Naive B cell (primary cell): ENCODE results near the gene NXPH3. TPM values are rescaled to one million over a fixed set of nuclear protein-coding genes. Genes with fewer than 3 reads are reported as not detected.

Experiments used
- ATAC-seq, 2 donors: fragments of 150-1000 bp; cut with Tn5 transposase; 2 replicates each; pipeline ENCODE4 v1.10.0; 2021; ENCODE audit warnings: low read depth in 2 of 2, mild to moderate bottlenecking in 2 of 2, moderate library complexity in 2 of 2
- DNase-seq: peaks from one replicate; pipeline ENCODE4 v3.0.0; 2022
- H3K27ac Mint-ChIP-seq, 6 donors: one replicate each; pipeline ENCODE4 v1.8.0; 2020 to 2022; ENCODE audit warnings: mild to moderate bottlenecking in 6 of 6, mixed read lengths in 6 of 6, moderate library complexity in 5 of 6, inconsistent platforms in 2 of 6
- H3K27me3 Mint-ChIP-seq, 3 donors: one replicate each; pipeline ENCODE4 v1.8.0; 2021 to 2022; ENCODE audit warnings: mixed read lengths in 3 of 3, mild to moderate bottlenecking in 1 of 3
- H3K36me3 Mint-ChIP-seq, 2 donors: one replicate each; pipeline ENCODE4 v1.8.0; 2020 to 2022; ENCODE audit warnings: mixed read lengths in 2 of 2, inconsistent platforms in 1 of 2, mild to moderate bottlenecking in 1 of 2
- H3K4me1 Mint-ChIP-seq, 3 donors: one replicate each; pipeline ENCODE4 v1.8.0; 2020 to 2022; ENCODE audit warnings: mixed read lengths in 3 of 3, inconsistent platforms in 1 of 3, mild to moderate bottlenecking in 1 of 3, moderate library complexity in 1 of 3
- H3K4me3 Mint-ChIP-seq, 8 donors: one replicate each; pipeline ENCODE4 v1.8.0; 2020 to 2022; ENCODE audit warnings: mild to moderate bottlenecking in 8 of 8, mixed read lengths in 8 of 8, moderate library complexity in 8 of 8, inconsistent platforms in 2 of 8
- H3K9me3 Mint-ChIP-seq, 7 donors: one replicate each; pipeline ENCODE4 v1.8.0; 2020 to 2022; ENCODE audit warnings: mixed read lengths in 7 of 7, mild to moderate bottlenecking in 5 of 7, inconsistent platforms in 2 of 7, moderate library complexity in 1 of 7
- polyA plus RNA-seq, 6 donors: library from polyadenylated mRNA; unstranded; fragments of 300-500 nt; fragmentation: Illumina TruSeq; gene quantifications; one replicate each; pipeline ENCODE4 v1.2.3, GENCODE V29; 2021; ENCODE audit warnings: low read depth in 6 of 6

NXPH3 gene
- polyA plus RNA-seq, 6 donors from 2014 or later = not detected

DNA sequence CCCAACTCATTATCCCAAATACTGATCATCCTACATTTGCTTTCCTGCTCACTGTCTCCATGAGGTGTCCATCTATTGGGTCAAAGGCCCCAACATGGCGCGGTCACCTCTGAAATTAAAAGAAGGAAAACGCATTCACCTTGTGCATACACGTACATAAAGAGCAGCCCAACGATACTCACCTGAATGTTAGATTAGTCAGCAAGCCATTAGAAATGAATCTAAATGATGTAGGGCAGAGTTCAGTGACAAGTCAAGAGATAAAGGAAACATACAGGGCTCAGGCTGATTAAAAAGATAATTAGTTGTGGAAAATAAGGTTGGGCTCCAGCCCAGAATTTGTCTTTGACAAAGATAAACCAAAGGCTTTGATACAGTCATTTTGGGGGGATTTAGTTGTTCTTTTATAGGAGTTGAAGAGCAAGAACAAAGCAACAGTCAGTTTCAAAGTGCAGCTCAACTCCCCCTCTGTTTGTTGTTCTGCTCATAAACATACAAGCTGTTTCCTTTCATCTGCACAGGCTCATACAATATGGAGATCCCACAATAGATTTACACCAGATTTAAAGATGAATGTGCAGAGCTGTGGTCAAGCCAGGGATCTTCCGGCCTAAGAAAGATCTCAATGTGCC, 21.1 kb downstream of the NXPH3 start:
- Mint-ChIP-seq H3K27ac (peak overlapping the region in 2 of 6 donors; percentile 56 to 80), H3K36me3 (peaks cover 32 to 47% of the 10 kb centered on the region in 2 donors), H3K9me3 (no peaks in the 10 kb centered on the region)

DNA sequence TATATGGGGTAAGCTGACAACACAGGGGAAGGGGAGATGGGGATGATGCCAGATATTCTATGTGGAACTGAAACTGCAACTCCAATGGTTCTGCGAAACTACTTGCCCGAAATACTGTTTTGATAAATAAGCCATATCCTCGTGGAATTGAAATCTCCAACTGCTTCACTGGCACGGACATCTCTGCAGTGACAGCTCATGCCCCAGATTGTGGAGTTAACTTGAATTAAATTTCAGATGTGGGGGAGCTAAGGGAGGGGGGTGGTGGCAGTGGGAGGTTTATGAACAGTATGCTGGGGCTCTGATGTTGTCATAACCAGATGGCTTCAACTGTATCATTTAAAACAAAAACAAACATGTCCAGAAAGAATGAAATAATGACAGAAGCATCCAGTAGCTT, 21.8 kb downstream of the NXPH3 start:
- H3K4me1 Mint-ChIP-seq = no peaks in the 10 kb centered on the region
- no peak overlapping the region for H3K4me3 Mint-ChIP-seq
- H3K27me3 Mint-ChIP-seq = no peaks in the 10 kb centered on the region
- peaks cover 31 to 43% of the 10 kb centered on the region in 2 donors for H3K36me3 Mint-ChIP-seq
- DNase-seq = no peak
- H3K9me3 Mint-ChIP-seq = no peaks in the 10 kb centered on the region
- peak overlapping the region in 2 of 6 donors; percentile 49 to 56 for H3K27ac Mint-ChIP-seq
- no peak for ATAC-seq

More for the DNA sequence above, 21.1 kb downstream of the NXPH3 start:
- peaks cover 0 to 5% (median 0%) of the 10 kb centered on the region in 3 donors for H3K4me1 Mint-ChIP-seq
- no peak overlapping the region for H3K4me3 Mint-ChIP-seq
- no peaks in the 10 kb centered on the region for H3K27me3 Mint-ChIP-seq
- no peak for ATAC-seq
- DNase-seq = no peak

DNA sequence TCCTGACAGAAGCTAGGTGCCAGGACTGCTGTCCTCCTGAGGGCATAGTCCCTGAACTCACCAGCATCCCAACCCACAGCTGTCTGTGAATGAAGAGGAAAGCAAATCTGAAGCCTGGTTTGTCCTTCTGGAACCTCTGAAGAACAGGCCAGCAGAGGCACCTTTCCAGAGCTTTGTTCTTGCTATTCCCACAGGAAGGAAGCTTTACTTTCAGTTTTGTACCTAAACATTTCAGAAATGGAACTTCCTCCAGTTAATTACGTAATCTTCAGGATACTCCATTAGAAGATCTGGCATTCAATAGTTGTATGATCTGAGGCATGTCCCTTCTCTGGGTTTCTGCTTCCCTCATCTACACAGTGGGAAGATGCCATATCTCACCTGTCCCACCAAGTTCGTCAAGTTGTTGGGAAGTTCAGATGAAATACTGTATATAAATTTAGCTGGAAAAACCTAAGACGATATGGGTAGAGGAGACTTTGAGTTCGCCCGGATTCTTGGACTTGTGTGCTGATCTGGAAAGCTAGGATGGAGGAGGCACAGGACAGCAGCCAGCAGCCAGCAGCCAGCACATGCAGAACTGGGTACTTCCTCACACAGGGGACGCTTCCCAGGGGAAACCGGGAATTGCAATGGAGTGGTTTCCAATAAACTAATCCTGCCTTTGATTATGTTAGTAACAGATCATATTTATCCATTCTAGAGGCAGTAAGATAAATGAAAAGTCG, 22.4 kb downstream of the NXPH3 start:
- ATAC-seq (no peak), DNase-seq (no peak)
- Mint-ChIP-seq H3K4me3 (no peak overlapping the region), H3K9me3 (no peaks in the 10 kb centered on the region), H3K4me1 (peaks cover 0 to 4% (median 0%) of the 10 kb centered on the region in 3 donors), H3K27ac (peak overlapping the region in 1 of 6 donors; percentile 52), H3K27me3 (no peaks in the 10 kb centered on the region), H3K36me3 (peaks cover 31 to 39% of the 10 kb centered on the region in 2 donors)

DNA sequence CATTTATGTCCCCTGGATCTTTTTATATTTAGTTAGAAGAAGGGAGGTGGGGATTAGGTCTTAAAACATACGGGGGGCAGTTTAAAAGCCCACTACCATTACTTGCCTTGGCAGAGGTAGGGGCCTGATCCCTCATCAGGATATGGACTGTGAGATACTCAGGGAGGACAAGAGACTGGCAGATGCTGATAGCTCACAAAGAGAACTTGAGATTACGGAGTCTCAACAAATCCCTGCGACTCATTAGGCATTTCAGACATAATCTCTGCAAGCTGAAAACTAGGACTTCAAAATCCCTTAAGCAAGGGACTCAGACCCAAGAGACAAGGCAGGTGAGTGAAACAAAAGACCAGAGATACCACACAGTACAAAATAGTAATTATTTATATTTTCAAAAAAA, 23.2 kb downstream of the NXPH3 start:
- no peak for ATAC-seq
- H3K36me3 Mint-ChIP-seq = peaks cover 31 to 39% of the 10 kb centered on the region in 2 donors
- DNase-seq = no peak
- H3K27me3 Mint-ChIP-seq = no peaks in the 10 kb centered on the region
- no peaks in the 10 kb centered on the region for H3K9me3 Mint-ChIP-seq
- H3K4me3 Mint-ChIP-seq = no peak overlapping the region
- H3K4me1 Mint-ChIP-seq = peaks cover 0 to 4% (median 0%) of the 10 kb centered on the region in 3 donors
- peak overlapping the region in 2 of 6 donors; percentile 58 to 81 for H3K27ac Mint-ChIP-seq

DNA sequence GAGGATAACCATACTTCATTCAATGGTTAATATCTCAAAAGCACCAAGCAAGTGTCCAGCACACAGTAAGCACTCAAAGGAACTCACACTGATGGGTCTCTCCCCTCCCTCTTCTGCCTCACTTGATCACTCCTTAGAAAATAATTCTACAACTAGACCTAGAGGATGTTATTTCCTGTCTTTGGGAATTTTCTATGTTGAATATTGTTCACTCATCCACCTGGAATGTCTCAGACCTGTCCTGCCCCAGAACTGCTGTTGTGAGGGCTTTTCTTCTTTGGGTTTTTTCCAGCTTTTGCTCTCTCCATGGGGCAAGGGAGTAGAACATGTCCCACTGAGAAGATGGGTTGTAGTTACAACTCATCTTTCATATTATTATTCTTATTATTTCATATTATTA, 25.3 kb downstream of the NXPH3 start:
- H3K9me3 Mint-ChIP-seq = no peaks in the 10 kb centered on the region
- no peaks in the 10 kb centered on the region for H3K27me3 Mint-ChIP-seq
- DNase-seq (no peak), ATAC-seq (no peak)
- H3K36me3 Mint-ChIP-seq = peaks cover 31 to 39% of the 10 kb centered on the region in 2 donors
- H3K27ac Mint-ChIP-seq = no peak overlapping the region
- no peak overlapping the region for H3K4me3 Mint-ChIP-seq
- peaks cover 0 to 4% (median 0%) of the 10 kb centered on the region in 3 donors for H3K4me1 Mint-ChIP-seq

DNA sequence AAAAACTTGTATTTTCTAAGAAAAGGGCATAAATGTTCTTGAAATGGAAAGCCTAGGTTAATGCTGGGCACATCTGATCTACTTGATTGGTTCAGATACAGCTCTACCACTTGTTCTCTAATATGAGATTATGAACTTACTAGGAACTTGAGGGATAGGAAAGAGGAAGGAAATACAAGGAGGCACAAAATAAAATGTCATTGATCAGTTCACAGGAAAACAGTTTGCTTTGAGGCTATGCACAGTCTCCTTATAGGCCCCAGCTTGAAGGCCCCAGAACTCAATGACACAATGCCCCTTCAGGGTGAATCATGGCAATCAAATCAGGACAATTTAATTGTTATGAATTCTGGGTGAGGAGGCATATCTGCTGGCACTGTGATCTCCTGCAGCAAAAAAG, 27.1 kb downstream of the NXPH3 start:
- DNase-seq (no peak), ATAC-seq (no peak)
- Mint-ChIP-seq H3K27me3 (no peaks in the 10 kb centered on the region), H3K9me3 (no peaks in the 10 kb centered on the region), H3K27ac (peak overlapping the region in 3 of 6 donors; percentile 12 to 57 (median 32)), H3K36me3 (peaks cover 21 to 26% of the 10 kb centered on the region in 2 donors), H3K4me1 (peaks cover 0 to 4% (median 0%) of the 10 kb centered on the region in 3 donors), H3K4me3 (no peak overlapping the region)

DNA sequence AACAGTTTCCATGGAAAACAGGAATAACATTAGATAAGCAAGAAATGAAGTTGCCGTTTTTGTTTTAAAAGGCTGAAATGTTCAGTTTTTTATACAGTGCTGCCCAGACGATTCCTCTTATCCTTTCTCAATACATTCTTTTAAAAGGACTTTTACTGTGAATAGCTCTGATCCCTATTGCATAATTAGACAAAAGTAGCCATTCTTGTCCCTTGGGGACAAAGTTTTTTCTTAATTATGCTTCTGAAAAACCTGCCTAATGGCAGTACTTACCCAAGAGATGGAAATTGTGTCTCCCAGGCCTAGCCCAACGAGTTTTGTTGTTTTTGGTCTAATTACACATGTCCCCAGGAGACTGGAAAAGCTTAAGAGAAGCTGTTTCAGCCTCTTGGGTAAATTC, 27.6 kb downstream of the NXPH3 start:
- Mint-ChIP-seq H3K36me3 (peaks cover 21 to 26% of the 10 kb centered on the region in 2 donors), H3K9me3 (no peaks in the 10 kb centered on the region), H3K27ac (peak overlapping the region in 3 of 6 donors; percentile 12 to 57 (median 32)), H3K4me1 (peaks cover 0 to 4% (median 0%) of the 10 kb centered on the region in 3 donors), H3K27me3 (no peaks in the 10 kb centered on the region), H3K4me3 (no peak overlapping the region)
- ATAC-seq = no peak
- no peak for DNase-seq

DNA sequence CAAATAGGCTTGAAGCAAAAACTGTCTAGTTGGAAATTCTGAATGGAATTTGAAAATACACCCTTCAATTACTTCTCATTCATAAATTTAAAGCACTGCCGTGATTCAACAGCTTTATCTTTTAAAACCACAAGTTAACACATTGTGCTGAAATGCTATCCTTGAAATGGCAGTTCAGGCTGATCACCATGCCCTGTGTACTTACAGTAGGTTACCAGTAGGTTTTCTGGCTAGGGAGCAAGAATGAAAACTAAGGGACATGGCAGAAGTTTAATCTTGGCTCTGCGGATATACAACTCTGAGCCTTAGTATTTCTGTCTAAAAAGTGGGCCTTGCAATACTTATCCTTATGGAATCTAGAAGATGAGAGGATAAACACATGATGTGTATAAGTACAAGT, 28.0 kb downstream of the NXPH3 start:
- no peak overlapping the region for H3K4me3 Mint-ChIP-seq
- ATAC-seq (no peak), DNase-seq (no peak)
- peaks cover 0 to 4% (median 0%) of the 10 kb centered on the region in 3 donors for H3K4me1 Mint-ChIP-seq
- peak overlapping the region in 1 of 6 donors; percentile 20 for H3K27ac Mint-ChIP-seq
- H3K36me3 Mint-ChIP-seq = peaks cover 21 to 26% of the 10 kb centered on the region in 2 donors
- H3K27me3 Mint-ChIP-seq = no peaks in the 10 kb centered on the region
- no peaks in the 10 kb centered on the region for H3K9me3 Mint-ChIP-seq

DNA sequence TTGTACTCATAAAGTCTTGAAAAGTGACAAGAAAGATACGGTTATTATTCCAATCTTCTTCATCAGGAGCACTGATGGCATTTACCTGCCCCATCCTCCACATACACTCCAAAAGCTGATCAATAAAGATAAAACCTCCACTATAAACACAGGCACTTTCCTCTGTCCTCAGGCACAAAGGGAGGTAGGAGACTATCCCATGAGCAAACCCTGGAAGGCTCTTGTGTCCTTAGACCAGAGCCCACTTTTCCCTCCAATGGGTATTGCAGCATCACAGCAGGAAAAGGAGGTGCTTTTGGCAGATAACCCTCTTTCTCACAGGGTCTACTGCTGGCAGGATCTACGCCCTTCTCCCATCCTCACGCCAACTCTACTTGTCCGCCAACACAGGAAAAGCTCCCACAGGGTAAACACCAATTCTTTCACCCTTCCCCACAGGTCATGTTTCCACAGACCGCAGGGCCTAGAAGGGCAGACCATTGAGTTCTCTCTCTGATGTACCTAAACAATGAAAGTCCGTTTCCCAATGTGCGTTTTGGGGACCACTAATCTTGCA, 28.7 kb downstream of the NXPH3 start:
- no peaks in the 10 kb centered on the region for H3K27me3 Mint-ChIP-seq
- H3K4me3 Mint-ChIP-seq = no peak overlapping the region
- H3K4me1 Mint-ChIP-seq = peaks cover 0 to 4% (median 0%) of the 10 kb centered on the region in 3 donors
- peaks cover 22 to 24% of the 10 kb centered on the region in 2 donors for H3K36me3 Mint-ChIP-seq
- ATAC-seq = no peak
- H3K9me3 Mint-ChIP-seq = no peaks in the 10 kb centered on the region
- DNase-seq = no peak
- H3K27ac Mint-ChIP-seq = no peak overlapping the region

DNA sequence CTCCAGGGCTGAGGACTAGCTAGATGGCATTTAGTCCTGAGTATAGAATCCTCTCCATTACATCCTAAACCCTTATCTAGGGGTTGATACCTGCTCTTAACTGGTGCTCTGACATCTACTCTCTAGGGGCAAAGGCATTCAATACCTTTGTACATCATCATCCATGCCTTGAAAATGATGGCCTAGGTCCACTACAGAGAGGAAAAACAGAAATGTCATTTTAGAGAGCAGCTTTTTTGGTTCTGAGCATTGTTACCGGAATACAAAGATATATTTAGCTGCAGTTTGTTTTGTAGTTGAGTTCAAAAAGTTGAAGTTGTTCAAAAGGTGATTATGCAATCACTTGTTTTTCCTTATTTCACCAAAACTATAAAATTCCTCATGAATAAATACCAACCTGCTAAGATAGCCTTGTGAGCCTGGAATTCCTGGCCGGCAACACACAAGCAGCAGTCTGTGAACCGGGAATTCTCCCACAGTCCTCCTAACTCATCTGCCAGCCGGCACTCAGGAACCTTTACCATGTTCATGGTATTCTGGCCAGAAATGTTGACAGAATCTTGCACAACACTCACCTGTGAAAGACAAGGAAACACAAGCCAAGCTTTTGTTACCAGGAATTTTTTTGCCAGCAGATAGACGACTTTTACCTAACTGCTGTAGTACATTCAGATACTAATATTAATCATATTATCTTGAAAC, 35.4 kb downstream of the NXPH3 start:
- Mint-ChIP-seq H3K27me3 (no peaks in the 10 kb centered on the region), H3K27ac (peak overlapping the region in 2 of 6 donors; percentile 38 to 58), H3K4me3 (no peak overlapping the region)

DNA sequence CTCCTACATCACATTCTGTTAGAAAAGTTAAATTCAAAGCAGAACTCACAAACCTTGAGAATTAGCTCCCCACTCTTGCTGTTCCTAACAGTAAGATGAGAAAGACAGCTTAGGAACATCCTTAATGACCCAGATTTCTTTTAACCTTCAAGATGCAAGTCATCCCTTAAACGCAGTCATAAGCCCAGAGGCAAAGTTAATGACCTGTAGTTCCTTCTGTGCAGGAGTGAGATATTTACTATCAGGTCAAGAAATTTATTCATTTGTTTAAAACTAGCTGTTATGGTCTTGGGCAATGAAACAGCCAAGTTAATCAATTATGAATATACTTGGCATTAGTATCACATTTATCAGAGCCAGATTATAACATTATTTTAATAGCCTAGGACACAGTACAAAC, 37.1 kb downstream of the NXPH3 start:
- no peak for ATAC-seq
- Mint-ChIP-seq H3K4me3 (peak overlapping the region in 1 of 8 donors; percentile 15), H3K9me3 (no peaks in the 10 kb centered on the region), H3K4me1 (peaks cover 0 to 2% (median 0%) of the 10 kb centered on the region in 3 donors), H3K27me3 (no peaks in the 10 kb centered on the region), H3K36me3 (peaks cover 17 to 29% of the 10 kb centered on the region in 2 donors), H3K27ac (peak overlapping the region in 1 of 6 donors; percentile 11)
- no peak for DNase-seq

More for the DNA sequence above, 35.4 kb downstream of the NXPH3 start:
- peaks cover 17 to 19% of the 10 kb centered on the region in 2 donors for H3K36me3 Mint-ChIP-seq
- no peak for DNase-seq
- no peaks in the 10 kb centered on the region for H3K4me1 Mint-ChIP-seq
- ATAC-seq = no peak
- H3K9me3 Mint-ChIP-seq = no peaks in the 10 kb centered on the region

DNA sequence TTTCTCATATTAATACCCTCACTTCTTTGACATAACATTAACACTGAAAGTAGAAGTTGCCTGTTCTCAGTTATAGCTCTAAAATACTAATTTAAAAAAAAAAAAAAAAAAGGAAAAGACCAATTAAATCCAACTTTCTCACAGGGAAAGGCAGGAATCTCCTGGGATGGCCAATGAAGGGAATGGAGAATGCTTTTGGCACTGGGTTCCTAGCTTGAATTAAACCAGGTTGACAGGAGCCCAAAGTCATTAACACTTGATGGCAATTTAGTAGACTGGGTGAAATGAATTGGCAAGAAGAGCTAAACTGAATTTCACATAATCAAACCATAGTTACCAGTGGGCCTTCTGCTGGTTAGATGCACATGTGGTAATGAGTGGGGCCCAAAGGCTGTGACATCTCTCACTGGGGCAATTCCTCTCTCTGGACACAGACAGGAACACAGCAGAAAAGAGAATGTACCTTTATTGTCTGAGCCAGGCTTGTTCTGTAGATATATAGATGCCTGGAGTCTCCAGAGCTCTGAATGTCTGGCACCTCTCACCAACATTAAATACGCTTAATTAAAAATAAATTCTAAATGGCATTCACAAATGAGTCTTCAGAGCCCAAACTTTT, 37.6 kb downstream of the NXPH3 start:
- DNase-seq (no peak), ATAC-seq (no peak)
- Mint-ChIP-seq H3K27me3 (no peaks in the 10 kb centered on the region), H3K4me3 (no peak overlapping the region), H3K9me3 (no peaks in the 10 kb centered on the region), H3K36me3 (peaks cover 17 to 29% of the 10 kb centered on the region in 2 donors), H3K4me1 (peaks cover 0 to 2% (median 0%) of the 10 kb centered on the region in 3 donors), H3K27ac (no peak overlapping the region)

DNA sequence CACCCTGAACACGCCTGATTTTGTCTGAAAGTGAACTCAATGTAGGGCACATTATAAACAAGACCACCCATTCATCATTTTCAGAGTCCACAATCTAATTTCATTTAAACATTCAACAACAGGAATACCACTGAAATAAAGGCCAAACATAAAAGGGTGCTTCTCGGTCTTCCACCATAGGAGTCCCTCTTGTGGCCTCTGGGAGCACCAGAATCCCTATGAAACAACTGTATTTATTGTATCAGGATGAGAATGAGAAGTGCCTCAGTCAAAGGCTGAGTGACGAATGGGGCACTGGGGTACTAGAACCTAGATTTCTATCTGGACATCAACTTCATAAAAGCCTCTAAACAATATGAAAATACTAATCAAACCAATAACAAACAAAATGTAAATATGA, 40.4 kb downstream of the NXPH3 start:
- no peaks in the 10 kb centered on the region for H3K27me3 Mint-ChIP-seq
- no peak for DNase-seq
- H3K27ac Mint-ChIP-seq = peak overlapping the region in 1 of 6 donors; percentile 24
- ATAC-seq = no peak
- peaks cover 0 to 2% (median 0%) of the 10 kb centered on the region in 3 donors for H3K4me1 Mint-ChIP-seq
- no peaks in the 10 kb centered on the region for H3K9me3 Mint-ChIP-seq
- peaks cover 0 to 16% of the 10 kb centered on the region in 2 donors for H3K36me3 Mint-ChIP-seq
- no peak overlapping the region for H3K4me3 Mint-ChIP-seq
